ENCODE results near the gene DNM3. TPM values are rescaled to one million over a fixed set of nuclear protein-coding genes. Genes with fewer than 3 reads are reported as not detected.

DNM3 gene
- total RNA-seq, 1 experiment from 2014 or later = 1.2 TPM

- DNase-seq = no peak
- BruUV-seq (replicated peaks) = no TSS peak
- Mint-ChIP-seq H3K4me3 (ENCODE audit: low read depth, unreplicated experiment) (no peak overlapping the region), H3K27ac (ENCODE audit: unreplicated experiment) (no peak overlapping the region), H3K9me3 (ENCODE audit: low read depth, unreplicated experiment) (peaks cover 5% of the 10 kb centered on the region), H3K27me3 (ENCODE audit: unreplicated experiment) (no peaks in the 10 kb centered on the region), H3K36me3 (ENCODE audit: insufficient read depth, unreplicated experiment) (no peaks in the 10 kb centered on the region), H3K4me1 (ENCODE audit: low read depth, unreplicated experiment) (peaks cover 28% of the 10 kb centered on the region)
- intact Hi-C loops (cut with micrococcal nuclease; ENCODE audit: unreplicated experiment) = no loop called here
- TF ChIP-seq CTCF (IDR thresholded peaks at IDR 0.05; ENCODE audit: unreplicated experiment) = no peak
- CTCF ChIA-PET = interaction anchor here (1.8 kb wide), 1 partner anchor 14 kb away, joined by 5 read pairs; no protein-coding TSS in a partner anchor
Observed at GRCh38 chr1:172345077-172345476, 503.8 kb downstream of the DNM3 start.

- intact Hi-C loops (cut with micrococcal nuclease; ENCODE audit: unreplicated experiment) = no loop called here
- H3K9me3 Mint-ChIP-seq (ENCODE audit: low read depth, unreplicated experiment) = peaks cover 5% of the 10 kb centered on the region
- CTCF ChIA-PET = no interaction called here
- no TSS peak for BruUV-seq (replicated peaks)
- no peaks in the 10 kb centered on the region for H3K27me3 Mint-ChIP-seq (ENCODE audit: unreplicated experiment)
- no peak overlapping the region for H3K27ac Mint-ChIP-seq (ENCODE audit: unreplicated experiment)
- no peak overlapping the region for H3K4me3 Mint-ChIP-seq (ENCODE audit: low read depth, unreplicated experiment)
- DNase-seq = no peak
- no peaks in the 10 kb centered on the region for H3K36me3 Mint-ChIP-seq (ENCODE audit: insufficient read depth, unreplicated experiment)
- H3K4me1 Mint-ChIP-seq (ENCODE audit: low read depth, unreplicated experiment) = peaks cover 41% of the 10 kb centered on the region
- TF ChIP-seq CTCF (IDR thresholded peaks at IDR 0.05; ENCODE audit: unreplicated experiment) = no peak
Observed at GRCh38 chr1:172347416-172347815, 506.1 kb downstream of the DNM3 start.

- intact Hi-C loops (cut with micrococcal nuclease; ENCODE audit: unreplicated experiment) = no loop called here
- BruUV-seq (replicated peaks) = no TSS peak
- DNase-seq = no peak
- no peaks in the 10 kb centered on the region for H3K27me3 Mint-ChIP-seq (ENCODE audit: unreplicated experiment)
- H3K27ac Mint-ChIP-seq (ENCODE audit: unreplicated experiment) = no peak overlapping the region
- H3K9me3 Mint-ChIP-seq (ENCODE audit: low read depth, unreplicated experiment) = peaks cover 5% of the 10 kb centered on the region
- CTCF ChIA-PET = interaction anchor here (1.6 kb wide), 1 partner anchor 8 kb away, joined by 14 read pairs; no protein-coding TSS in a partner anchor
- TF ChIP-seq CTCF (IDR thresholded peaks at IDR 0.05; ENCODE audit: unreplicated experiment) = no peak
- no peak overlapping the region for H3K4me3 Mint-ChIP-seq (ENCODE audit: low read depth, unreplicated experiment)
- H3K36me3 Mint-ChIP-seq (ENCODE audit: insufficient read depth, unreplicated experiment) = peaks cover 4% of the 10 kb centered on the region
- H3K4me1 Mint-ChIP-seq (ENCODE audit: low read depth, unreplicated experiment) = peaks cover 54% of the 10 kb centered on the region
Observed at GRCh38 chr1:172350856-172351255, 509.6 kb downstream of the DNM3 start.

- no peak for DNase-seq
- BruUV-seq (replicated peaks) = no TSS peak
- H3K4me1 Mint-ChIP-seq (ENCODE audit: low read depth, unreplicated experiment) = peaks cover 59% of the 10 kb centered on the region
- no peaks in the 10 kb centered on the region for H3K27me3 Mint-ChIP-seq (ENCODE audit: unreplicated experiment)
- H3K36me3 Mint-ChIP-seq (ENCODE audit: insufficient read depth, unreplicated experiment) = peaks cover 5% of the 10 kb centered on the region
- intact Hi-C loops (cut with micrococcal nuclease; ENCODE audit: unreplicated experiment) = no loop called here
- peaks cover 3% of the 10 kb centered on the region for H3K9me3 Mint-ChIP-seq (ENCODE audit: low read depth, unreplicated experiment)
- TF ChIP-seq CTCF (IDR thresholded peaks at IDR 0.05; ENCODE audit: unreplicated experiment) = no peak
- no peak overlapping the region for H3K4me3 Mint-ChIP-seq (ENCODE audit: low read depth, unreplicated experiment)
- CTCF ChIA-PET = interaction anchor here (1.3 to 1.6 kb wide), 2 partner anchors 9 to 48 kb away, joined by 9 read pairs; no protein-coding TSS in a partner anchor
- peak overlapping the region; percentile 67 for H3K27ac Mint-ChIP-seq (ENCODE audit: unreplicated experiment)
Observed at GRCh38 chr1:172351346-172351745, 510.0 kb downstream of the DNM3 start.
